ENCODE results near the gene CCDC27. TPM values are rescaled to one million over a fixed set of nuclear protein-coding genes. Genes with fewer than 3 reads are reported as not detected.

Gene CCDC27
- total RNA-seq, 2 donors from 2014 or later, result not detected

DNA sequence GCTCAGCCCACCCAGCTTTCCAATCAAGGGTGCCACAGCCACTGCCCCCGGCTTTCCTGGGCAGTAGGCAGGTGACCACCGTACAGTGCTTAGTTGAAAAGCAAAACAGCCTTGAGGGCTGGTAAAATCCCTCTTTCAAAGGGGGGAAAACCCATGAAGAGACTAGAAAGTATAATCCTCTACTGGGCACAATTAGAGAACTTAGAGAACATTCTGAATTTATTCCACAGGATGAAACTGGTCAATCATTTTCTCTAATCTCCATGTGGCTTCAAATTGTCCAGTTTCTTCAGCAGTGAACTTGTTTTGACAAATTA, 59.3 kb downstream of the CCDC27 start:
- Histone ChIP-seq H3K36me3 (peaks cover 18% of the 10 kb centered on the region), H3K27me3 (no peaks in the 10 kb centered on the region), H3K27ac (no peak overlapping the region), H3K4me3 (no peak overlapping the region), H3K4me1 (no peaks in the 10 kb centered on the region), H3K9me3 (no peaks in the 10 kb centered on the region)
- TF ChIP-seq, protein P1, sequence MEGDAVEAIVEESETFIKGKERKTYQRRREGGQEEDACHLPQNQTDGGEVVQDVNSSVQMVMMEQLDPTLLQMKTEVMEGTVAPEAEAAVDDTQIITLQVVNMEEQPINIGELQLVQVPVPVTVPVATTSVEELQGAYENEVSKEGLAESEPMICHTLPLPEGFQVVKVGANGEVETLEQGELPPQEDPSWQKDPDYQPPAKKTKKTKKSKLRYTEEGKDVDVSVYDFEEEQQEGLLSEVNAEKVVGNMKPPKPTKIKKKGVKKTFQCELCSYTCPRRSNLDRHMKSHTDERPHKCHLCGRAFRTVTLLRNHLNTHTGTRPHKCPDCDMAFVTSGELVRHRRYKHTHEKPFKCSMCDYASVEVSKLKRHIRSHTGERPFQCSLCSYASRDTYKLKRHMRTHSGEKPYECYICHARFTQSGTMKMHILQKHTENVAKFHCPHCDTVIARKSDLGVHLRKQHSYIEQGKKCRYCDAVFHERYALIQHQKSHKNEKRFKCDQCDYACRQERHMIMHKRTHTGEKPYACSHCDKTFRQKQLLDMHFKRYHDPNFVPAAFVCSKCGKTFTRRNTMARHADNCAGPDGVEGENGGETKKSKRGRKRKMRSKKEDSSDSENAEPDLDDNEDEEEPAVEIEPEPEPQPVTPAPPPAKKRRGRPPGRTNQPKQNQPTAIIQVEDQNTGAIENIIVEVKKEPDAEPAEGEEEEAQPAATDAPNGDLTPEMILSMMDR (IDR thresholded peaks at IDR 0.05), result no peak
- DNase-seq (ENCODE audit: low spot score), result no peak

DNA sequence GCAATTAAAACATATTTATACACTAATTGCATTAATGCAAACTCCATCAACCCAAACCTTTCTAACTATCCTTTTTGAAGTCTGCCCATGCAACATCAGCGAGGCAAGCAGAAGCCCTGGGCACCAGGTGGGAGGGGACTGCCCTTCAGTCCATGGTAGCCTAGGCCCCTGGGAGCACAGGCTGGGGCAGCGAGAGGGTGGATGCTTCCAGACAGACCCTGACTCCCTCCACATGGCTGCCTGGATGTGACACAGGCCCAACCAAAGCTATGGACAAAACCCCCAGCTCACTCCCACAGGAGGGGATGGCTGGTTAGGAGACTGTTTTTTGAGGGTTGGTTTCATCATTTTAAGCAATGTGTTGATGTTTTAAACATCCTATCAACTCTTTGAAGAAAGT, 61.8 kb downstream of the CCDC27 start:
- no peak overlapping the region for H3K27ac ChIP-seq
- H3K9me3 ChIP-seq, result no peaks in the 10 kb centered on the region
- no peak for DNase-seq (ENCODE audit: low spot score)
- TF ChIP-seq, protein P1 (IDR thresholded peaks at IDR 0.05), result no peak
- H3K36me3 ChIP-seq, result peaks cover 18% of the 10 kb centered on the region
- H3K4me3 ChIP-seq, result no peak overlapping the region
- no peaks in the 10 kb centered on the region for H3K4me1 ChIP-seq
- no peaks in the 10 kb centered on the region for H3K27me3 ChIP-seq

DNA sequence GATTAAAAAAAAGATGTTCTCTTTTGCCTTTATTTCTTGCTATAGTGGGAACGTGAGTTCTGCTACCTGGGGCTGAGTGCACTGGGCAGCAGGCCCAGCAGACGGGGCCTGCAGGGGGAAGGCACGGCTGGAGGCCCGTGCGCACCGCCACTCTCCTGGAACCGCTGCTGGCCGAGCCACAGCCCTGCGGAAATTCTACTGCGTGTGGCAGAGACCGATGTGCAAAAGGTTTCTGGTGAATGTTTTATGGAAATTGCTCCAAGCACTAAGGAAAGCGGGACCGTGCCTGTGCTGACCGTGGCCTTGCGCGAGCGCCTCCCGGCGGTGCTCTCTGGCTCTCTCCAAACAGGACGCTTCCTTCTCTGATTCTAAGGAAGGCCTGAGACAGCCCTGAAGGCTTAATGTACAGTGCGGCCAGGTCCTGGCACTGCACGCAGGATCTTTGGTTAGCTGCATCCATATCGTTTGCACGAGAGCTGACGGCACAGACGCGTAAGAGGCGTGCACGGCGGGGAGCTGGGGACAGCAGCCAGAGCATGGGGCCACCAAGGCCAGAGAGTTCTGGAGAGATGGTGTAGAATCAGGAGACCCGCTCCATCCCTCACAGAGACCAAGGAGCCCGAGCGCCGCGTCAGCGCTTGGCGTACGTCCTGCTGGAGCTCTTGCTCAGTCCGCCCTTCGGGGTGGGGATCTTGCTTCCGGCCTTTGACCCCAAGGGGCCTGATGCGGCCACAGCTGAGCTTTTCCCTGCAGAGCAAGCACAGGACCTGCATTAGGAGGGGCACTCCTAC, 62.7 kb downstream of the CCDC27 start:
- H3K9me3 ChIP-seq, result no peaks in the 10 kb centered on the region
- DNase-seq (ENCODE audit: low spot score), result no peak
- peaks cover 21% of the 10 kb centered on the region for H3K36me3 ChIP-seq
- no peaks in the 10 kb centered on the region for H3K4me1 ChIP-seq
- H3K4me3 ChIP-seq, result no peak overlapping the region
- H3K27ac ChIP-seq, result no peak overlapping the region
- no peaks in the 10 kb centered on the region for H3K27me3 ChIP-seq
- TF ChIP-seq, protein P1 (IDR thresholded peaks at IDR 0.05), result no peak

DNA sequence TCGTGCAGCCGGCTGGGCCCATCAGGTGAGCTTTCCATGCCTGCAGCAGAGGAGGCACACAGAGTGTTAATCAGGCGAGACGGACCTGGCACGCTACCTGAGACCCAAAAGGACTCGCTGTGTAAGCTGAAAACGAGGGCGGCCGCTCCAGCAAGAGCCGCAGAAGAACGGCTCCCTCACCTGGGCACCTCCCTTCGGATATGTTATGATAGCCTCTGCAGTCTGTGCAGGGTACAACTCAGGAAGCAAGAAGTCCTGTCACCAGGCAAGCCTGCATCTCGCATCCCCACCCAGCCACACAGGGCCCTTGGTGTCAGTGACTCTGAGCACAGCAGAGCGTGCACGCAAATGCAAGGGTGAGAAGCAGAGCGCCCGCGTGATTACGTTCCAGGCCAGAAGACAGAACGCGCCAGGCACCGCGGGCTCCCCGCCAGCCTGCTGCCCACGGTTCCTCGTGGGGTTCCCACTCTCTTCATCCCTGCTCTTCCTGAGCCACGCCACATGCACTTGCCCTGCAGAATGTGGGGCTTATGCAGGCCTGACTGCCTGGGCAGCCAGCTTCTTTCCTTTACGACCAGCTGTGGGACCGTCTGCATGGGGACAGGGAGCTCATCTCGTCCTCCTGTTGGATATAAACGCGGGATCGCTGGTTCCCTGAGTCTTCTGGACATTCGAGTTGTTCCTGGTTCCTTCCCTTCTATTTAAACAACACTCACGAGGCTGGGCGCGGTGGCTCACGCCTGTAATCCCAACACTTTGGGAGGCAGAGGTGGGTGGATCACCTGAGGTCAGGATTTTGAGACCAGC, 64.3 kb downstream of the CCDC27 start:
- Histone ChIP-seq H3K9me3 (no peaks in the 10 kb centered on the region), H3K27me3 (no peaks in the 10 kb centered on the region), H3K4me3 (no peak overlapping the region), H3K27ac (no peak overlapping the region), H3K36me3 (peaks cover 33% of the 10 kb centered on the region), H3K4me1 (no peaks in the 10 kb centered on the region)
- TF ChIP-seq, protein P1 (IDR thresholded peaks at IDR 0.05), result no peak
- DNase-seq (ENCODE audit: low spot score), result no peak

DNA sequence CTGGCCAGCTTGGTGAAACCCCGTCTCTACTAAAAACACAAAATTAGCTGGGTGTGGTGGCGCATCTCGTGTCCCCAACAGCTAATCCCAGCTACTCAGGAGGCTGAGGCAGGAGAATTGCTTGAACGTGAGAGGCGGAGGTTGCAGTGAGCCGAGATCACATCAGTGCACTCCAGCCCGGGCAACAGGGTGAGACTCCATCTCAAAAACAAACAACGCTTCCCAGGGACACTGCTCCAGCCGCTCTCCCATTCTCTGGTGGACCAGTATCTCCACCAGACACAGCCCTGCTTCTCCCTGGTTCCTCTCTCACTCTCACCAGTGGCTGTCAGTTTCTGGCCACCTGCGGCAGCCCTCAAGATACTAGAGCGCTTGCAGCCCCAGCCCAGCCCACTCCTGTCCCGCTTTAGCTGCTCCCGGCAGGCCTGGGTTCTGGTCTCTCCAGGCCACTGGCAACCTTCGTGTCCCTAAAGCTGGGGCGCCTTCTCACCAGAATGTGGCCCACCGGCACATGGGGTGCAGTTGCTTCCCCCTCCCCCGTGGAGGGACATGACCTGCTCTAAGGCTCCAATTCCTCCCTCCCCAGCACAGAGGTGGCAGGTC, 65.0 kb downstream of the CCDC27 start:
- H3K36me3 ChIP-seq, result peaks cover 40% of the 10 kb centered on the region
- H3K4me3 ChIP-seq, result no peak overlapping the region
- no peaks in the 10 kb centered on the region for H3K27me3 ChIP-seq
- no peaks in the 10 kb centered on the region for H3K4me1 ChIP-seq
- TF ChIP-seq, protein P1 (IDR thresholded peaks at IDR 0.05), result no peak
- DNase-seq (ENCODE audit: low spot score), result no peak
- no peak overlapping the region for H3K27ac ChIP-seq
- H3K9me3 ChIP-seq, result no peaks in the 10 kb centered on the region
